GM12878 (cell line): ENCODE measurements around the gene TNNC2. TPM values are rescaled to one million over a fixed set of nuclear protein-coding genes. Genes with fewer than 3 reads are reported as not detected.

Source experiments
- ATAC-seq: fragments of 200-7000 bp; cut with Tn5 transposase; 3 replicates; pipeline ENCODE4 v1.9.1; 2020; ENCODE audit warnings: mild to moderate bottlenecking, moderate library complexity
- BruUV-seq: library from RNA; stranded (reverse); fragments of 400-500 nt; replicated peaks from 2 replicates; lab custom pipeline; 2021; lab: Mats Ljungman, UMichigan
- CTCF ChIA-PET: fragments of 300-600 bp; sonication (Branson Sonifier 250); formaldehyde crosslinking; extraction: SDS; loops from one replicate; lab custom pipeline; 2021; ENCODE audit warnings: inconsistent platforms; lab: Yijun Ruan, JAX
- POLR2A ChIA-PET: fragments of 350-600 bp; formaldehyde crosslinking; extraction: SDS; loops from one replicate; lab custom pipeline; 2021; ENCODE audit warnings: inconsistent platforms; lab: Charles Lee
- RAD21 ChIA-PET: fragments of 300-600 bp; sonication (Branson Sonifier 250); formaldehyde crosslinking; loops from one replicate; lab custom pipeline; 2023; ENCODE audit warnings: antibody characterized with exemption; ENCODE audit not compliant: unreplicated experiment; lab: Charles Lee
- SMC1A ChIA-PET: fragments of 300-600 bp; sonication (Branson Sonifier 250); formaldehyde crosslinking; loops from one replicate; lab custom pipeline; 2023; ENCODE audit not compliant: unreplicated experiment, uncharacterized antibody; lab: Charles Lee
- DNase-seq: peaks from one replicate; pipeline ENCODE4 v3.0.0-alpha.2; 2011; ENCODE audit warnings: low read depth, low spot score
- FAIRE-seq: peaks from 3 replicates; lab custom pipeline; 2011; peaks lifted over from hg19 to GRCh38; lab: Jason Lieb, UNC
- H2AFZ ChIP-seq: 2 replicates; pipeline ENCODE4 v1.6.0; 2011; ENCODE audit warnings: low read depth, low read length, control low read depth; ENCODE audit not compliant: control insufficient read depth
- H3K27ac ChIP-seq: 2 replicates; pipeline ENCODE4 v1.5.1; 2011; ENCODE audit warnings: control low read depth; ENCODE audit not compliant: control insufficient read depth, insufficient read depth
- H3K27me3 ChIP-seq, 2 experiments: replicated peaks in 1 of 2; 2 replicates each; pipeline versions ENCODE4 v1.6.0 to v1.6.1; 2011; ENCODE audit warnings: low read length in 1 of 2; ENCODE audit not compliant: control insufficient read depth in 2 of 2, insufficient read depth in 2 of 2
- H3K36me3 ChIP-seq, 2 experiments: 2 replicates each; pipeline ENCODE4 v1.5.1; 2011; ENCODE audit warnings: low read length in 1 of 2; ENCODE audit not compliant: control insufficient read depth in 2 of 2, insufficient read depth in 2 of 2
- H3K4me1 ChIP-seq: 2 replicates; pipeline ENCODE4 v1.6.1; 2011; ENCODE audit warnings: mild to moderate bottlenecking, low read length, moderate library complexity, mixed read lengths; ENCODE audit not compliant: control insufficient read depth, insufficient read depth
- H3K4me2 ChIP-seq: 2 replicates; pipeline ENCODE4 v1.6.0; 2011; ENCODE audit warnings: control low read depth; ENCODE audit not compliant: control insufficient read depth, insufficient read depth
- H3K4me3 ChIP-seq: fragments of 200-600 bp; sonication (generic); 2 replicates; pipeline ENCODE4 v1.5.1; 2016
- H3K79me2 ChIP-seq: 2 replicates; pipeline ENCODE4 v1.6.0; 2011; ENCODE audit warnings: low read length; ENCODE audit not compliant: control insufficient read depth, insufficient read depth
- H3K9ac ChIP-seq: 2 replicates; pipeline ENCODE4 v1.8.0; 2011; ENCODE audit warnings: low read length, control low read depth, mixed read lengths; ENCODE audit not compliant: control insufficient read depth, insufficient read depth
- H3K9me3 ChIP-seq: replicated peaks from 3 replicates; pipeline ENCODE4 v1.5.1; 2011; ENCODE audit warnings: mild to moderate bottlenecking, low read length; ENCODE audit not compliant: control insufficient read depth, insufficient read depth
- H4K20me1 ChIP-seq: 2 replicates; pipeline ENCODE4 v1.6.0; 2011; ENCODE audit not compliant: control insufficient read depth, insufficient read depth
- CEBPZ ChIP-seq: fragments of 150-350 bp; IDR thresholded peaks from 2 replicates; pipeline ENCODE4 v1.6.1; 2016; ENCODE audit warnings: low read depth, low read length
- EED ChIP-seq: sonication (generic); IDR thresholded peaks from 2 replicates; pipeline ENCODE4 v1.6.1; 2016; ENCODE audit warnings: antibody characterized with exemption, low read depth
- HDAC6 ChIP-seq: fragments of 200-600 bp; sonication (generic); IDR thresholded peaks from one replicate; pipeline ENCODE4 v1.8.0; 2017; ENCODE audit warnings: antibody characterized with exemption; ENCODE audit not compliant: unreplicated experiment
- IKZF1 ChIP-seq: fragments of 450-650 bp; conservative IDR thresholded peaks from 2 replicates; pipeline ENCODE4 v1.6.1; 2017; ENCODE audit warnings: antibody characterized with exemption, mild to moderate bottlenecking
- IKZF2 ChIP-seq, 2 experiments: fragments of 450-650 bp; IDR thresholded peaks; 2 replicates each; pipeline ENCODE4 v1.6.1; 2017; ENCODE audit warnings: mild to moderate bottlenecking in 2 of 2, moderate library complexity in 2 of 2
- LARP7 ChIP-seq: fragments of 450-650 bp; IDR thresholded peaks from 2 replicates; pipeline ENCODE4 v1.6.1; 2017; ENCODE audit warnings: mild to moderate bottlenecking
- MTA2 ChIP-seq: fragments of 450-650 bp; IDR thresholded peaks from 2 replicates; pipeline ENCODE4 v1.6.1; 2016; ENCODE audit warnings: low read depth, mild to moderate bottlenecking, moderate library complexity
- PKNOX1 ChIP-seq: fragments of 450-650 bp; IDR thresholded peaks from 2 replicates; pipeline ENCODE4 v1.6.1; 2016; ENCODE audit warnings: mild to moderate bottlenecking
- POLR2A ChIP-seq: IDR thresholded peaks from 2 replicates; pipeline ENCODE4 v1.6.1; 2011; ENCODE audit warnings: low read depth, mild to moderate bottlenecking, low read length
- SPI1 ChIP-seq: IDR thresholded peaks from 2 replicates; pipeline ENCODE4 v1.6.1; 2011; ENCODE audit warnings: low read depth, mild to moderate bottlenecking, low read length, moderate library complexity, borderline replicate concordance; ENCODE audit not compliant: insufficient read depth
- WGBS: methylation state at CpG from one replicate; pipeline ENCODE4 v1.1.6; 2016; ENCODE audit warnings: low lambda C conversion rate; ENCODE audit not compliant: insufficient replicate concordance, insufficient coverage; ENCODE audit errors: missing lambda C conversion rate; 5-methylcytosine and 5-hydroxymethylcytosine counted together
- in situ Hi-C: fragments of 300-500 bp; cut with MboI; formaldehyde crosslinking; loops from 9 replicates; pipeline ENCODE4 v1.14.3; 2018; ENCODE audit warnings: mixed read lengths
- intact Hi-C: fragments of 100-400 bp; cut with micrococcal nuclease; formaldehyde crosslinking; loops from one replicate; pipeline ENCODE4 v1.14.2; 2022; ENCODE audit not compliant: unreplicated experiment
- polyA plus RNA-seq, 11 experiments: library from polyadenylated mRNA; depleted of rRNA in 4 of 11; unstranded in 6 of 11; stranded (reverse) in 5 of 11; fragments of >200 nt; fragmentation: Nextera tagmentation in 4 of 11; fragmentation: Illumina TruSeq in 1 of 11; extraction: Ambion mirVana in 4 of 11; extraction: Trizol in 1 of 11; gene quantifications; 1 replicate in 1 of 11; 2 replicates in 10 of 11; pipeline versions ENCODE4 v1.2.1 to v1.2.3, GENCODE V29; 2011 to 2016; ENCODE audit warnings: inconsistent platforms in 2 of 11, missing spikeins in 2 of 11, low read depth in 1 of 11
- total RNA-seq, 4 experiments: library from RNA; depleted of rRNA in 3 of 4; stranded (reverse); fragments of >200 nt in 3 of 4; fragmentation: Illumina TruSeq in 1 of 4; extraction: Trizol in 1 of 4; gene quantifications; 2 replicates each; pipeline versions ENCODE4 v1.2.1 to v1.2.3, GENCODE V29; 2013 to 2021

The TNNC2 gene
- total and polyA plus RNA-seq, 10 of the 15 experiments (the other 5 are each of a cell fraction or from before 2014, with no cell fraction given), result 0.37 TPM; not detected in 9

GRCh38 chr20:45843506-45843905 is 16.4 kb upstream of the TNNC2 start:
- Histone ChIP-seq H3K9ac (no peak overlapping the region), H3K9me3 (no peaks in the 10 kb centered on the region), H3K4me2 (no peak overlapping the region), H3K4me1 (peaks cover 14% of the 10 kb centered on the region), H3K27ac (no peak overlapping the region), H2AFZ (no peak overlapping the region), H3K4me3 (no peak overlapping the region), H3K36me3 (peaks cover 5 to 12% of the 10 kb centered on the region in 2 experiments), H3K27me3 (no peaks in the 10 kb centered on the region), H4K20me1 (no peaks in the 10 kb centered on the region), H3K79me2 (no peaks in the 10 kb centered on the region)
- intact Hi-C loops, result no loop called here
- ChIA-PET CTCF (interaction anchor here (3.8 kb wide), 1 partner anchor 127 kb away, joined by 18 read pairs; no protein-coding TSS in a partner anchor), RAD21 (no interaction called here), SMC1A (interaction anchor here (1.7 kb wide), 1 partner anchor 9 kb away, joined by 4 read pairs; no protein-coding TSS in a partner anchor), POLR2A (interaction anchor here (1.3 kb wide), 1 partner anchor 38 kb away, joined by 3 read pairs; the partner anchor contains the start of gene ZSWIM1)
- ATAC-seq, result no peak
- 96% methylated on average over 14 of the region's 14 CpGs for WGBS
- no peak for TF ChIP-seq HDAC6
- 0 out of 2 replicates have a peak, but pooled peaks have one; percentile 16 for TF ChIP-seq POLR2A
- BruUV-seq, result no TSS peak
- DNase-seq, result no peak
- in situ Hi-C loops, result no loop called here
- FAIRE-seq, result no peak

GRCh38 chr20:45842169-45842812 is 15.2 kb upstream of the TNNC2 start:
- Histone ChIP-seq H2AFZ (peak overlapping the region; percentile 37), H3K27ac (peak overlapping the region; percentile 63), H3K9ac (no peak overlapping the region), H3K9me3 (no peaks in the 10 kb centered on the region), H3K79me2 (no peaks in the 10 kb centered on the region), H3K27me3 (no peaks in the 10 kb centered on the region), H3K4me2 (0 out of 2 replicates have a peak overlapping the region, but pooled peaks have one; percentile 45), H4K20me1 (no peaks in the 10 kb centered on the region), H3K36me3 (peaks cover 5 to 12% of the 10 kb centered on the region in 2 experiments), H3K4me1 (peaks cover 14% of the 10 kb centered on the region), H3K4me3 (no peak overlapping the region)
- TF ChIP-seq IKZF1, result peak; percentile 47; the same call in 1 of the 2 replicates
- TF ChIP-seq EED, result peak; percentile 32; the same call in 1 of the 2 replicates
- 0 out of 2 replicates have a peak, but pooled peaks have one; percentile 13 for TF ChIP-seq MTA2
- TF ChIP-seq SPI1, result peak; percentile 84
- 0 out of 2 replicates have a peak, but pooled peaks have one; percentile 27 for TF ChIP-seq PKNOX1
- TF ChIP-seq CEBPZ, result no peak
- peak; percentile 43 to 51; a peak in 2 of 4 replicates for TF ChIP-seq IKZF2 (IDR thresholded peaks at IDR 0.05)
- no peak for TF ChIP-seq LARP7
- DNase-seq (peak; percentile 33), FAIRE-seq (peak; percentile 99), ATAC-seq (peak; percentile 98)
- 3% methylated on average over 5 of the region's 5 CpGs for WGBS
- TSS peak; percentile 42 for BruUV-seq
- in situ Hi-C loops, result no loop called here
- intact Hi-C loops, result no loop called here
- RAD21 ChIA-PET, result interaction anchor here (0.9 to 1.7 kb wide), 12 partner anchors 16 to 128 kb away, joined by 3 to 6 read pairs (median 4); partner anchors contain the start of genes ACOT8, CTSA, NEURL2 and PCIF1
- POLR2A ChIA-PET, result interaction anchor here (0.7 to 2.3 kb wide), 9 partner anchors 9 to 118 kb away, joined by 3 to 10 read pairs (median 5); partner anchors contain the start of genes CTSA, NEURL2, SNX21 and UBE2C
- SMC1A ChIA-PET, result interaction anchor here (0.6 to 2.1 kb wide), 13 partner anchors 8 to 170 kb away, joined by 3 to 4 read pairs (median 4); partner anchors contain the start of gene UBE2C
- CTCF ChIA-PET, result interaction anchor here (1.0 to 3.8 kb wide), 8 partner anchors 9 to 128 kb away, joined by 3 to 18 read pairs (median 7); partner anchors contain the start of genes ACOT8, PCIF1, SNX21 and ZSWIM3
